MM.1S (cell line): ENCODE measurements around the gene TCF19.

Source experiments
- DNase-seq: peaks from one replicate; pipeline ENCODE4 v3.0.0-alpha.2; 2015
- H2AFZ ChIP-seq: fragments of 300-600 bp; sonication (generic); 2 replicates; pipeline ENCODE4 v1.6.0; 2016; ENCODE audit warnings: antibody characterized with exemption, low read length
- H3F3A ChIP-seq: fragments of 300-600 bp; sonication (generic); 2 replicates; pipeline ENCODE4 v1.6.1; 2016; ENCODE audit warnings: mild to moderate bottlenecking, antibody characterized with exemption, low read length, moderate library complexity, mixed read lengths; ENCODE audit not compliant: insufficient read depth
- H3K27ac ChIP-seq: fragments of 300-600 bp; sonication (generic); 2 replicates; pipeline ENCODE4 v1.5.1; 2016; ENCODE audit warnings: mild to moderate bottlenecking, low read length
- H3K27me3 ChIP-seq: fragments of 300-600 bp; sonication (generic); replicated peaks from 2 replicates; pipeline ENCODE4 v1.6.0; 2016; ENCODE audit warnings: low read length; ENCODE audit not compliant: insufficient read depth
- H3K36me3 ChIP-seq: fragments of 300-600 bp; sonication (generic); replicated peaks from 2 replicates; pipeline ENCODE4 v1.6.1; 2016; ENCODE audit warnings: mild to moderate bottlenecking, low read length, mixed read lengths; ENCODE audit not compliant: insufficient read depth
- H3K4me1 ChIP-seq: fragments of 300-600 bp; sonication (generic); 2 replicates; pipeline ENCODE4 v1.6.1; 2016; ENCODE audit warnings: low read length, mixed read lengths
- H3K4me2 ChIP-seq: fragments of 300-600 bp; sonication (generic); 2 replicates; pipeline ENCODE4 v1.6.0; 2016; ENCODE audit warnings: low read depth, low read length
- H3K4me3 ChIP-seq: fragments of 300-600 bp; sonication (generic); 2 replicates; pipeline ENCODE4 v1.5.1; 2016; ENCODE audit warnings: low read length, mixed read lengths
- H3K79me2 ChIP-seq: fragments of 300-600 bp; sonication (generic); 2 replicates; pipeline ENCODE4 v1.6.1; 2016; ENCODE audit warnings: mixed run types, low read length, mixed read lengths
- H3K9ac ChIP-seq: fragments of 300-600 bp; sonication (generic); 2 replicates; pipeline ENCODE4 v1.6.1; 2016; ENCODE audit warnings: low read length, mixed read lengths
- H3K9me2 ChIP-seq: fragments of 300-600 bp; sonication (generic); replicated peaks from 2 replicates; pipeline ENCODE4 v1.6.1; 2016; ENCODE audit warnings: mild to moderate bottlenecking, low read length, mixed read lengths; ENCODE audit not compliant: insufficient read depth
- H3K9me3 ChIP-seq: fragments of 300-600 bp; sonication (generic); replicated peaks from 2 replicates; pipeline ENCODE4 v1.6.1; 2016; ENCODE audit warnings: mild to moderate bottlenecking, low read length, mixed read lengths; ENCODE audit not compliant: insufficient read depth
- H4K20me1 ChIP-seq: fragments of 300-600 bp; sonication (generic); 2 replicates; pipeline ENCODE4 v1.6.1; 2016; ENCODE audit warnings: mild to moderate bottlenecking, low read length, moderate library complexity, mixed read lengths; ENCODE audit not compliant: insufficient read depth
- CTCF ChIP-seq: fragments of 300-600 bp; sonication (generic); IDR thresholded peaks from 2 replicates; pipeline ENCODE4 v1.5.1; 2016; ENCODE audit warnings: antibody characterized with exemption, low read length, mixed read lengths
- EZH2 ChIP-seq: fragments of 300-600 bp; sonication (generic); optimal IDR thresholded peaks from 2 replicates; pipeline ENCODE3; 2017; ENCODE audit warnings: low read depth, mild to moderate bottlenecking, antibody characterized with exemption, low read length, mixed read lengths
- EZH2phosphoT487 ChIP-seq: fragments of 300-600 bp; sonication (generic); IDR thresholded peaks from 2 replicates; pipeline ENCODE4 v1.6.1; 2018; ENCODE audit warnings: antibody characterized with exemption, low read length

The TCF19 gene

GRCh38 chr6:31122791-31123706, 35.3 kb upstream of the TCF19 start:
- Histone ChIP-seq H3K9ac (no peak overlapping the region), H3K27ac (no peak overlapping the region)
- DNase-seq, result no peak

GRCh38 chr6:31125162-31125561, 33.2 kb upstream of the TCF19 start:
- H3K9ac ChIP-seq, result no peak overlapping the region
- H3K4me3 ChIP-seq, result no peak overlapping the region

More at GRCh38 chr6:31122791-31123706, 35.3 kb upstream of the TCF19 start:
- no peak overlapping the region for H3K4me3 ChIP-seq
- H3K36me3 ChIP-seq, result no peaks in the 10 kb centered on the region
- H4K20me1 ChIP-seq, result no peaks in the 10 kb centered on the region
- H3K4me1 ChIP-seq, result 0 out of 2 replicates have a peak, but pooled peaks cover 3% of the 10 kb centered on the region
- no peaks in the 10 kb centered on the region for H3K79me2 ChIP-seq
- no peaks in the 10 kb centered on the region for H3F3A ChIP-seq
- H3K9me2 ChIP-seq, result no peaks in the 10 kb centered on the region
- H2AFZ ChIP-seq, result no peak overlapping the region
- H3K27me3 ChIP-seq, result peaks cover 39% of the 10 kb centered on the region
- TF ChIP-seq EZH2 (no peak), EZH2phosphoT487 (no peak), CTCF (no peak)
- no peak overlapping the region for H3K4me2 ChIP-seq
- H3K9me3 ChIP-seq, result no peaks in the 10 kb centered on the region

GRCh38 chr6:31125586-31126363, 32.6 kb upstream of the TCF19 start:
- H3K36me3 ChIP-seq, result no peaks in the 10 kb centered on the region
- H3K27me3 ChIP-seq, result peaks cover 32% of the 10 kb centered on the region
- H3K4me3 ChIP-seq, result no peak overlapping the region
- no peak overlapping the region for H3K4me2 ChIP-seq
- DNase-seq, result no peak
- no peaks in the 10 kb centered on the region for H3K9me2 ChIP-seq
- H3K9ac ChIP-seq, result no peak overlapping the region
- no peak overlapping the region for H2AFZ ChIP-seq
- H3K9me3 ChIP-seq, result no peaks in the 10 kb centered on the region
- 0 out of 2 replicates have a peak, but pooled peaks cover 3% of the 10 kb centered on the region for H3K4me1 ChIP-seq
- no peaks in the 10 kb centered on the region for H3K79me2 ChIP-seq
- no peaks in the 10 kb centered on the region for H4K20me1 ChIP-seq
- TF ChIP-seq CTCF (no peak), EZH2phosphoT487 (no peak), EZH2 (no peak)
- no peaks in the 10 kb centered on the region for H3F3A ChIP-seq
- H3K27ac ChIP-seq, result no peak overlapping the region

More at GRCh38 chr6:31125162-31125561, 33.2 kb upstream of the TCF19 start:
- Histone ChIP-seq H3F3A (no peaks in the 10 kb centered on the region), H3K27me3 (peaks cover 33% of the 10 kb centered on the region), H3K36me3 (no peaks in the 10 kb centered on the region), H3K79me2 (no peaks in the 10 kb centered on the region), H3K9me2 (no peaks in the 10 kb centered on the region), H4K20me1 (no peaks in the 10 kb centered on the region), H3K4me1 (0 out of 2 replicates have a peak, but pooled peaks cover 3% of the 10 kb centered on the region), H2AFZ (no peak overlapping the region), H3K4me2 (no peak overlapping the region), H3K27ac (no peak overlapping the region), H3K9me3 (no peaks in the 10 kb centered on the region)
- TF ChIP-seq CTCF, result no peak
- no peak for TF ChIP-seq EZH2
- TF ChIP-seq EZH2phosphoT487, result no peak
- DNase-seq, result no peak
